Measurements from ENCODE around the gene OLR1.
"Not testable (repeated sequence)": the region's sequence is repeated elsewhere in the genome, so short reads cannot be mapped to it uniquely, and the experiment has no call there.

Gene OLR1

DNA sequence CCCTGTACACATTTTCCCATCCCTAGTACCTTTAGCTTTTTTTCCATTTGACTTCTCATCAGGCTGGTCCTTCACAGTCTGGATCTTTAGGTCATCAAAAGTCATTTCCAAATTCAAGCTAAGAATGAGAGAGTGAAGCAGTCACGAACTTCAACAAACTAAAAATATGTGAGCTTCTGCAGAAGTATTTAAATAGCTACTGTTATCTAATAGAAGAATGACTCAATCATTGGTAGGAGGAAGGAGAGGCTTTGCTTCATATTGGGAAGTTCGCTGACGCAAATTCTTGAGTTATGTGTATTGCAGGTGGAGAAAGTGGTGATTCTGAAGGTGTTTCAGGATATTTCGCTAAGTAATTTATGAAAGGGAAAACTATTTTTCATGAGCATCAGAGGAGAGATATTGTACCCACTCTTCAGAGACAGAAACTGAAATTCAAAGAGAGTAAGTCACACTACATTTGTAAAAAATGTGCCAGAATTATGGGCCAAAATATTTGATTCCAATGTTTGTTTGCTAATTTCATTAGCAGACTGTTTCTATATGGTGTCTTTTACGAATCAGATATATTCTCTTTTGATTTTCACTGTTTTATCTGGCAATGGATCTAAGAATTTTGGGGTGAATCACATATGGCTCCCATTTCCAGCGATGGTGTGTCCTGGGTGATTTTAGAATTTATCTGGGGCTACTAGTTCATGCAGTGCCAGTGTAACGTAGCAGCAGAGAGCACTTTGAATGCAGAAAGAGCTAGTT is at the start of gene OLR1:
Gene OLR1 (minus strand): TSS at position 160 of the 756 bp plus-strand sequence. CDS start 55 bp downstream, at position 105.
- no peak within 1 kb of the TSS for H3K9ac ChIP-seq (ENCODE audit: insufficient read length)
- TF ChIP-seq POLR2AphosphoS5 (IDR thresholded peaks at IDR 0.05; ENCODE audit: borderline replicate concordance, low read depth, low read length) (no peak), EZH2 (IDR thresholded peaks at IDR 0.05) (no peak), FOXP2 (optimal IDR thresholded peaks at IDR 0.05; ENCODE audit: control extremely low read depth, extremely low read length, insufficient read depth) (no peak)
- H3K9me3 ChIP-seq (ENCODE audit: low read depth, low read length), result no peaks in the 10 kb centered on the region
- no peak for DNase-seq (ENCODE audit: low read depth, low spot score)
- no peaks in the 10 kb centered on the region for H3K36me3 ChIP-seq (ENCODE audit: insufficient read depth, low read length)
- H3K27ac ChIP-seq, result no peak within 1 kb of the TSS
- no peak within 1 kb of the TSS for H3K4me3 ChIP-seq

DNA sequence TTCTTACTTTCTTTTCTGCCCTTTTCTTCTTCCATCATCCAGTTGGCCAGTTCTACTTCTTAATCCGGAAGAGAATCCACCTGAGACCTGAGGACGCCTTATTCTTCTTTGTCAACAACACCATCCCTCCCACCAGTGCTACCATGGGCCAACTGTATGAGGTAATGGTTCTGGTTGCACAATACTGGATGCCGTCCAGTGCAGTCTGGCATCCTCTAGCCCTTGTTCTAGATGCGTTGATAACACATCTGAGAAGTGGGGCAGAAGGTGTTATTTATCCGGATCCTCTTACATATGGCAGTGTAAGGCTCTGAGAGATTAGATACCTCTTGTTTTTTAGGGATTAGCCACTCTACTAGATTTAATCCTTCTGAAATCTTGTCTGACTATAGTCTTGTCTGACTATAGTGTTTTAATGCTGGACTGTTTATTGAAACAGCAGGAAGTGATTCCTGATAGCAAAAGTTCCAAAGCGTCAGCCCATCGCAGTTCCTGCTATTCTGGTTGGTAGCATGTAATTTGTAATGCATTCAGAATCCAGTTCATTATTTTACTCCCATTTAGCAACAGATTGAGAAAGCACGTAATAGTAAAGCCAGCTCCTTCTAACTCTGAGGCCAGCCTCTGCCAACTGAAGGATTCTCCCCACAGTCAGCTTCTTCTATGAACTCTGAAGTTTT is 48.6 kb upstream of the OLR1 start:
- no peak overlapping the region for H3K4me3 ChIP-seq
- no peak overlapping the region for H3K27ac ChIP-seq
- peaks cover 45% of the 10 kb centered on the region for H3K36me3 ChIP-seq (ENCODE audit: insufficient read depth, low read length)
- no peak for DNase-seq (ENCODE audit: low read depth, low spot score)
- TF ChIP-seq POLR2AphosphoS5 (IDR thresholded peaks at IDR 0.05; ENCODE audit: borderline replicate concordance, low read depth, low read length), result no peak
- no peak for TF ChIP-seq FOXP2 (optimal IDR thresholded peaks at IDR 0.05; ENCODE audit: control extremely low read depth, extremely low read length, insufficient read depth)
- no peak for TF ChIP-seq EZH2 (IDR thresholded peaks at IDR 0.05)
- no peak overlapping the region for H3K9ac ChIP-seq (ENCODE audit: insufficient read length)
- H3K9me3 ChIP-seq (ENCODE audit: low read depth, low read length), result no peaks in the 10 kb centered on the region

GRCh38 chr12:10218021-10218420 is 46.1 kb upstream of the OLR1 start:
- TF ChIP-seq POLR2AphosphoS5 (IDR thresholded peaks at IDR 0.05; ENCODE audit: borderline replicate concordance, low read depth, low read length), result no peak
- H3K9me3 ChIP-seq (ENCODE audit: low read depth, low read length), result no peaks in the 10 kb centered on the region

DNA sequence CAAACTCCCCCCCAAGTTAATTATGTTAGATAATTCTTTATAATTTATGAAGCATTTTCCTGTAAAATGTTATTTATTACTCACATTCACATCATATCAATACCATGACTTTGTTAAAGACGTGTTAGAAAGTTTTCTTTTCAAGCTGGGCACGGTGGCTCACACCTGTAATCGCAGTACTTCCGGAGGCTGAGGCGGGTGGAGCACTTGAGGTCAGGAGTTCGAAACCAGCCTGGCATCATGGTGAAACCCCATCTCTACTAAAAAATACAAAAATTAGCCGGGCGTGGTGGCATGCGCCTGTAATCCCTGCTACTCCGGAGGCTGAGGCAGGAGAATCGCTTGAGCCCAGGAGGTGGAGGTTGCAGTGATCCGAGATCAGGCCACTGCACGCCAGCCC is 44.0 kb upstream of the OLR1 start:
- not testable (repeated sequence) for H3K27ac ChIP-seq; H3K4me3 ChIP-seq; H3K9me3 ChIP-seq (ENCODE audit: low read depth, low read length); DNase-seq (ENCODE audit: low read depth, low spot score); H3K9ac ChIP-seq (ENCODE audit: insufficient read length)
- H3K36me3 ChIP-seq (ENCODE audit: insufficient read depth, low read length), result peaks cover 13% of the 10 kb centered on the region

More at GRCh38 chr12:10218021-10218420, 46.1 kb upstream of the OLR1 start:
- DNase-seq (ENCODE audit: low read depth, low spot score), result no peak
- Histone ChIP-seq H3K9ac (ENCODE audit: insufficient read length) (no peak overlapping the region), H3K27ac (no peak overlapping the region), H3K36me3 (ENCODE audit: insufficient read depth, low read length) (peaks cover 33% of the 10 kb centered on the region), H3K4me3 (no peak overlapping the region)

- Histone ChIP-seq H3K36me3 (ENCODE audit: insufficient read depth, low read length) (peaks cover 8% of the 10 kb centered on the region), H3K9ac (ENCODE audit: insufficient read length) (no peak overlapping the region), H3K9me3 (ENCODE audit: low read depth, low read length) (no peaks in the 10 kb centered on the region), H3K27ac (no peak overlapping the region), H3K4me3 (peak overlapping the region; percentile 91)
- TF ChIP-seq FOXP2 (optimal IDR thresholded peaks at IDR 0.05; ENCODE audit: control extremely low read depth, extremely low read length, insufficient read depth), result no peak
- TF ChIP-seq POLR2AphosphoS5 (IDR thresholded peaks at IDR 0.05; ENCODE audit: borderline replicate concordance, low read depth, low read length), result no peak
- TF ChIP-seq EZH2 (IDR thresholded peaks at IDR 0.05), result no peak
- DNase-seq (ENCODE audit: low read depth, low spot score), result no peak
Measured at GRCh38 chr12:10215436-10215835, 43.5 kb upstream of the OLR1 start.

- peak overlapping the region; percentile 91 for H3K4me3 ChIP-seq
- no peak for TF ChIP-seq EZH2 (IDR thresholded peaks at IDR 0.05)
- no peak for TF ChIP-seq FOXP2 (optimal IDR thresholded peaks at IDR 0.05; ENCODE audit: control extremely low read depth, extremely low read length, insufficient read depth)
- TF ChIP-seq POLR2AphosphoS5 (IDR thresholded peaks at IDR 0.05; ENCODE audit: borderline replicate concordance, low read depth, low read length), result no peak
- no peaks in the 10 kb centered on the region for H3K9me3 ChIP-seq (ENCODE audit: low read depth, low read length)
- H3K36me3 ChIP-seq (ENCODE audit: insufficient read depth, low read length), result peaks cover 3% of the 10 kb centered on the region; the same call in 1 of the 2 replicates
- no peak overlapping the region for H3K27ac ChIP-seq
- no peak for DNase-seq (ENCODE audit: low read depth, low spot score)
- H3K9ac ChIP-seq (ENCODE audit: insufficient read length), result peak overlapping the region; percentile 75
Measured at GRCh38 chr12:10214895-10215267, 42.9 kb upstream of the OLR1 start.

GRCh38 chr12:10214136-10214894 is 42.4 kb upstream of the OLR1 start:
- DNase-seq (ENCODE audit: low read depth, low spot score), result no peak

More at GRCh38 chr12:10214136-10214894, 42.4 kb upstream of the OLR1 start:
- Histone ChIP-seq H3K36me3 (ENCODE audit: insufficient read depth, low read length) (no peaks in the 10 kb centered on the region; the same call in 1 of the 2 replicates), H3K9me3 (ENCODE audit: low read depth, low read length) (no peaks in the 10 kb centered on the region), H3K27ac (0 out of 2 replicates have a peak overlapping the region, but pooled peaks have one; percentile 13), H3K9ac (ENCODE audit: insufficient read length) (peak overlapping the region; percentile 75), H3K4me3 (peak overlapping the region; percentile 91)
- TF ChIP-seq FOXP2 (optimal IDR thresholded peaks at IDR 0.05; ENCODE audit: control extremely low read depth, extremely low read length, insufficient read depth), result no peak
- no peak for TF ChIP-seq EZH2 (IDR thresholded peaks at IDR 0.05)
- no peak for TF ChIP-seq POLR2AphosphoS5 (IDR thresholded peaks at IDR 0.05; ENCODE audit: borderline replicate concordance, low read depth, low read length)
